Breast epithelium (tissue), 4 donors: ENCODE measurements around the gene SDC3. TPM values are rescaled to one million over a fixed set of nuclear protein-coding genes. Genes with fewer than 3 reads are reported as not detected.

ENCODE experiments used
- DNase-seq, 2 donors: peaks; one replicate each; pipeline ENCODE4 v3.0.0-alpha.2; 2019; ENCODE audit warnings: low spot score in 2 of 2
- H3K27ac ChIP-seq, 2 donors: fragments of 200-600 bp; sonication (generic) in 1 of 2; one replicate each; pipeline ENCODE4 v1.5.1; 2016 to 2019; ENCODE audit warnings: mild to moderate bottlenecking in 1 of 2
- H3K27me3 ChIP-seq, 2 donors: fragments of 200-600 bp; sonication (generic) in 1 of 2; one replicate each; pipeline versions ENCODE4 v1.5.1 to v1.6.0; 2017 to 2019; ENCODE audit warnings: control low read depth in 1 of 2, mild to moderate bottlenecking in 1 of 2
- H3K36me3 ChIP-seq: fragments of 200-600 bp; one replicate; pipeline ENCODE4 v1.5.1; 2019
- H3K4me1 ChIP-seq, 2 donors: fragments of 200-600 bp; sonication (generic); one replicate each; pipeline ENCODE4 v1.5.1; 2016 to 2019; ENCODE audit warnings: control low read depth in 1 of 2
- H3K4me3 ChIP-seq, 3 donors: fragments of 200-600 bp; sonication (generic); 1 replicate in 2 of 3; 2 replicates in 1 of 3; pipeline ENCODE4 v1.5.1; 2016 to 2019; ENCODE audit warnings: mild to moderate bottlenecking in 3 of 3, moderate library complexity in 2 of 3
- H3K9me3 ChIP-seq, 2 donors: fragments of 200-600 bp; sonication (generic) in 1 of 2; one replicate each; pipeline ENCODE4 v1.5.1; 2016 to 2019; ENCODE audit warnings: control low read depth in 1 of 2
- CTCF ChIP-seq, 3 donors: fragments of 450-650 bp; IDR thresholded peaks; one replicate each; pipeline ENCODE4 v1.5.1; 2016 to 2017; ENCODE audit warnings: antibody characterized with exemption in 3 of 3, mild to moderate bottlenecking in 3 of 3, moderate library complexity in 3 of 3
- POLR2A ChIP-seq: fragments of 450-650 bp; IDR thresholded peaks from one replicate; pipeline ENCODE4 v1.6.1; 2016; ENCODE audit warnings: antibody characterized with exemption, mild to moderate bottlenecking, moderate library complexity
- POLR2AphosphoS5 ChIP-seq, 3 donors: sonication (generic); formaldehyde crosslinking; IDR thresholded peaks; one replicate each; pipeline ENCODE4 v1.6.1; 2017; ENCODE audit warnings: antibody characterized with exemption in 3 of 3
- intact Hi-C: fragments of 100-400 bp; cut with DNase I; formaldehyde crosslinking; loops from one replicate; pipeline ENCODE4 v1.15.1; 2023; ENCODE audit warnings: low total_unique reads
- total RNA-seq, 3 donors: library from RNA; depleted of rRNA; stranded (reverse); fragments of >200 nt; gene quantifications; one replicate each; pipeline ENCODE4 v1.1.0, GENCODE V29; 2016

SDC3 gene
- total RNA-seq, 3 donors from 2014 or later: 16.5 to 37.8 (median 26.2) TPM

- TF ChIP-seq CTCF (IDR thresholded peaks at IDR 0.05) (no peak), POLR2AphosphoS5 (IDR thresholded peaks at IDR 0.05) (no peak), POLR2A (no peak)
- peaks cover 7 to 8% of the 10 kb centered on the region in 2 donors for H3K4me1 ChIP-seq
- no peak for DNase-seq
- H3K9me3 ChIP-seq: no peaks in the 10 kb centered on the region
- H3K36me3 ChIP-seq: no peaks in the 10 kb centered on the region
- peak overlapping the region; percentile 56 to 83 for H3K27ac ChIP-seq
- intact Hi-C loops: no loop called here
- no peaks in the 10 kb centered on the region for H3K27me3 ChIP-seq
- H3K4me3 ChIP-seq: no peak overlapping the region
These were observed 28.4 kb downstream of the SDC3 start for GRCh38 chr1:30879940-30880677.

GRCh38 chr1:30879126-30879786, 29.3 kb downstream of the SDC3 start:
- Histone ChIP-seq H3K4me1 (peaks cover 7 to 8% of the 10 kb centered on the region in 2 donors), H3K9me3 (no peaks in the 10 kb centered on the region), H3K4me3 (no peak overlapping the region), H3K27ac (peak overlapping the region; percentile 56 to 83), H3K36me3 (no peaks in the 10 kb centered on the region), H3K27me3 (no peaks in the 10 kb centered on the region)
- intact Hi-C loops: no loop called here
- TF ChIP-seq CTCF (IDR thresholded peaks at IDR 0.05): no peak
- no peak for TF ChIP-seq POLR2AphosphoS5 (IDR thresholded peaks at IDR 0.05)
- no peak for TF ChIP-seq POLR2A
- no peak for DNase-seq

GRCh38 chr1:30878559-30878958, 30.0 kb downstream of the SDC3 start:
- Histone ChIP-seq H3K9me3 (peaks cover 0 to under 1% of the 10 kb centered on the region in 2 donors), H3K27me3 (no peaks in the 10 kb centered on the region), H3K4me3 (no peak overlapping the region), H3K4me1 (peaks cover 7 to 8% of the 10 kb centered on the region in 2 donors), H3K36me3 (no peaks in the 10 kb centered on the region), H3K27ac (peak overlapping the region; percentile 56 to 83)
- TF ChIP-seq POLR2A (no peak), POLR2AphosphoS5 (IDR thresholded peaks at IDR 0.05) (no peak), CTCF (IDR thresholded peaks at IDR 0.05) (no peak)
- intact Hi-C loops: no loop called here
- DNase-seq: no peak

GRCh38 chr1:30878016-30878415, 30.5 kb downstream of the SDC3 start:
- TF ChIP-seq POLR2A: no peak
- TF ChIP-seq POLR2AphosphoS5 (IDR thresholded peaks at IDR 0.05): no peak
- no peak for TF ChIP-seq CTCF (IDR thresholded peaks at IDR 0.05)
- Histone ChIP-seq H3K4me1 (peaks cover 7 to 8% of the 10 kb centered on the region in 2 donors), H3K9me3 (peaks cover 3 to 6% of the 10 kb centered on the region in 2 donors), H3K4me3 (no peak overlapping the region), H3K27ac (peak overlapping the region; percentile 56 to 83), H3K36me3 (no peaks in the 10 kb centered on the region), H3K27me3 (no peaks in the 10 kb centered on the region)
- intact Hi-C loops: no loop called here
- no peak for DNase-seq
